ENCODE results near the gene MEIS3.
A peak's percentile ranks its signal among the peaks of the same experiment; 100 is the strongest.

Gene MEIS3

GRCh38 chr19:47419030-47419783 is at the start of gene MEIS3:
Gene MEIS3 (minus strand): TSS chr19:47419527. CDS start chr19:47419081, 446 bp downstream.
- DNase-seq (ENCODE audit: low read depth): peak; percentile 27

GRCh38 chr19:47467914-47468313 is 48.6 kb upstream of the MEIS3 start:
- DNase-seq (ENCODE audit: low read depth): no peak

GRCh38 chr19:47465957-47466356 is 46.6 kb upstream of the MEIS3 start:
- no peak for DNase-seq (ENCODE audit: low read depth)

- no peak for DNase-seq (ENCODE audit: low read depth)
Observed at GRCh38 chr19:47464675-47465419, 45.5 kb upstream of the MEIS3 start.

- DNase-seq (ENCODE audit: low read depth): no peak
Observed at GRCh38 chr19:47461876-47462275, 42.5 kb upstream of the MEIS3 start.

- DNase-seq (ENCODE audit: low read depth): no peak
Observed at GRCh38 chr19:47459477-47459876, 40.1 kb upstream of the MEIS3 start.

GRCh38 chr19:47458672-47459071 is 39.3 kb upstream of the MEIS3 start:
- no peak for DNase-seq (ENCODE audit: low read depth)

GRCh38 chr19:47456721-47457474 is 37.6 kb upstream of the MEIS3 start:
- no peak for DNase-seq (ENCODE audit: low read depth)

GRCh38 chr19:47450478-47450877 is 31.2 kb upstream of the MEIS3 start:
- DNase-seq (ENCODE audit: low read depth): no peak

- no peak for DNase-seq (ENCODE audit: low read depth)
Observed at GRCh38 chr19:47448360-47448727, 29.0 kb upstream of the MEIS3 start.

- DNase-seq (ENCODE audit: low read depth): peak; percentile 43
Observed at GRCh38 chr19:47447470-47448359, 28.4 kb upstream of the MEIS3 start.

- DNase-seq (ENCODE audit: low read depth): peak; percentile 29
Observed at GRCh38 chr19:47446534-47447469, 27.5 kb upstream of the MEIS3 start.

- DNase-seq (ENCODE audit: low read depth): peak; percentile 52
Observed at GRCh38 chr19:47445937-47446402, 26.6 kb upstream of the MEIS3 start.

- no peak for DNase-seq (ENCODE audit: low read depth)
Observed at GRCh38 chr19:47445527-47445926, 26.2 kb upstream of the MEIS3 start.

GRCh38 chr19:47444388-47444821 is 25.1 kb upstream of the MEIS3 start:
- DNase-seq (ENCODE audit: low read depth): no peak

GRCh38 chr19:47443331-47443730 is 24.0 kb upstream of the MEIS3 start:
- DNase-seq (ENCODE audit: low read depth): no peak

- DNase-seq (ENCODE audit: low read depth): no peak
Observed at GRCh38 chr19:47438793-47439220, 19.5 kb upstream of the MEIS3 start.

GRCh38 chr19:47437500-47437899 is 18.2 kb upstream of the MEIS3 start:
- DNase-seq (ENCODE audit: low read depth): no peak

- DNase-seq (ENCODE audit: low read depth): peak; percentile 63
Observed at GRCh38 chr19:47436712-47437401, 17.5 kb upstream of the MEIS3 start.
